HS-5 (cell line): Measurements from ENCODE around the gene LPCAT1.
"Not testable (repeated sequence)": the region's sequence is repeated elsewhere in the genome, so short reads cannot be mapped to it uniquely, and the experiment has no call there.

Source experiments
- DNase-seq: peaks from one replicate; pipeline ENCODE4 v3.0.0-alpha.2; 2012; ENCODE audit warnings: low read depth

LPCAT1 gene, protein sequence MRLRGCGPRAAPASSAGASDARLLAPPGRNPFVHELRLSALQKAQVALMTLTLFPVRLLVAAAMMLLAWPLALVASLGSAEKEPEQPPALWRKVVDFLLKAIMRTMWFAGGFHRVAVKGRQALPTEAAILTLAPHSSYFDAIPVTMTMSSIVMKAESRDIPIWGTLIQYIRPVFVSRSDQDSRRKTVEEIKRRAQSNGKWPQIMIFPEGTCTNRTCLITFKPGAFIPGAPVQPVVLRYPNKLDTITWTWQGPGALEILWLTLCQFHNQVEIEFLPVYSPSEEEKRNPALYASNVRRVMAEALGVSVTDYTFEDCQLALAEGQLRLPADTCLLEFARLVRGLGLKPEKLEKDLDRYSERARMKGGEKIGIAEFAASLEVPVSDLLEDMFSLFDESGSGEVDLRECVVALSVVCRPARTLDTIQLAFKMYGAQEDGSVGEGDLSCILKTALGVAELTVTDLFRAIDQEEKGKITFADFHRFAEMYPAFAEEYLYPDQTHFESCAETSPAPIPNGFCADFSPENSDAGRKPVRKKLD

DNA sequence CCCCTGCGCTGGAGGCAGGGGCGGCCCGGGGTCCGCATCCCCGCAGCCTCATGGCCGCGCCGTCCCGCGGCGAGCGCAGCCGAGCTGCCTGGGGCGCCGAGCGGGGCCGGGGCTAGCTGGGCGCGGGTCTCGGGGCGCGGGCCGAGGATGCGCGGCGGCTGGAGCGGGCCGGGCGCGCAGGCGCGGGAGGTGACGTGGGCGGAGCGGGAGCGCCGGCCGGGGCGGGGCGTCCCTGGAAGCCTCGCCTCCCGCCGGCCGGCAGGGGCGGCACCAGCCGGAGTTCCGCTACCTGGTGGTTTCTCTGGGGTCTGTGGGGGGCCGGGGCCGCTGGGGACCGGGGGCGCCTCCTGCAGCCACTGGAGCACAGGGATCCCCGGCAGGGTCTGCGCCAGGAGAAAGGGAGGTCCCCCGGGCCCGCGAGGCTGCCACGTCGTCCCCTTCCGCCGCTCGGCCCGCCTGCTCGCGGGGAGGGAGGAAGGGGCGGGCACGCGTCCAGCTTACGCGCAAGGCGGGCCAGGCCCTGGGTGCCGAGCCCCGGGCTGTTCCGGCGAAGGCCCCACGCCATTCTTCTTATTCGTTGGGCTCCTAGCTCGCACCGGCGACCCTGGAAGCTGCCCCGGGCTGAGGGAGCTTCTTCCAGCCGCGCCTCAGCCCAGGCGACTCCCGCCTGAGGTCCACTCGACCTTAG lies at the start of gene LPCAT1:
Gene LPCAT1, minus strand, starts transcription at position 168 of the 688 bp plus-strand sequence. Its CDS starts 116 bp downstream, at position 52.
- DNase-seq = peak; percentile 28

DNA sequence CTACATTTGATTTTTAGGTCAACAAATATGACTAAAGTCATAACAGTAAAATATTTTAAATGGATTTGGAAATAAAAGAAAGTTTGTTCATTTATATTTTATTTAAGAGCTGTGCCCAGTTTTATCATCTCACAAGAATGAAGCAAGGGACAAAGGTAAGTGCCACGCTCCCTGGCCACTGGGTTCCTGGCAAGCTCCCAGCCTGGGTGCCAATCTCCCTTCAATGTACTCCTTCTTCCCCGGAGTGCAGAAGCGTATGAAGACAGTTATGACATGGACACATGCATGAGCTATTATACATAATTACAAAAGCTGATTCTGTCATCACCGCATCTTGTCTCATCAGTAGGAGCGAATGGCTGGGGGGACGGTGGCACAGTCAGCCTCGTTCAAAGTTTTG lies 48.1 kb upstream of the LPCAT1 start:
- not testable (repeated sequence) for DNase-seq

- no peak for DNase-seq
Measured at GRCh38 chr5:1570975-1571374, 47.2 kb upstream of the LPCAT1 start.

GRCh38 chr5:1568201-1568979 lies 44.6 kb upstream of the LPCAT1 start:
- peak; percentile 87 for DNase-seq

- not testable (repeated sequence) for DNase-seq
Measured at GRCh38 chr5:1567527-1568200, 43.9 kb upstream of the LPCAT1 start.

DNA sequence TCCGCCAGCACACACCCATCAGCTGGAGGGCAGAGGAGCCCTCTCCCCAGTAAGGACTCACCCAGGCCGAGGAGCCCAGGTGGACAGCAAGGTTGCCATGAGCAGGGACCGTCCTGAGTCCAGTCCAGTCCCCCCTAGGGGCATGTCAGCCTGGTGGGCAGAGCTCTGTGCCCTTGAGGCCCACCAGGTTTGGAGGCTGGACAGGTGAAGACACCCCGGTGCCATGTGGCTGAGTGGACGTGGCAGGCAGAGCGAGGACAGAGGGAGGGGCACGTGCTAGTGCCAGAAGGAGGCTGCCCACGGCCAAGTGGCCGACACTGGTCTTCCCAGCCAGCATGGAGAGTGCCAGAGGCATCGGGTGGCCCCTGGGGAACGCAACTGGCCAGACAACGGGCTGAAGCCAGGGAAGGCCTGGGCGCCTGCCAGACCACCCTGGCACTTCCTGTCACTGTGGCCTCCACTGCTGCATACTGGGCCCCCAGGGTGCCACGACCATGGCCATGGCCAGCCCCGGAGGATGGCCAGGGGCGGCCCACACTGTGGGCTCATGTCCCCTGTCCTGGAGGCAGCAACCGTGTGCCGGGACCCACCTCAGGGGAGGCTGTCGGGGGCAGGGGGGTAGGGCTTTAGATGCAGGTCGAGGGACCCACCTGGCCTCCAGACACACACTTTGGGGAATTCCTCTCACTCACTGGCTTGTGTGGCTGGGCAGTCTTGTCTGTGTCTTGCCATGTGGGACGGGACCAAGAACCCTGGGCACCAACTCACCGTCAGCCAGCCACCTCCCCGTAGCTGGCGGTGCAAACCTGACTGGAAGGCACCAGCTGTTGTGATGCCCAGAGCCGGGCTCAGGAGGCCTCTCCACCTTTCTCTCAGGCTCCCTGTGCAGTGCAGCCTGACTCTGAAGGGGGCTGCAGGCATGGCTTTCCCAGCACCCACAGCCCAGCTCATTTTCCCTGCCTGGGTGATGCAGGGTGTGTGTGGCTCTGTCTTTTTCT lies 42.3 kb upstream of the LPCAT1 start:
- DNase-seq = no peak

GRCh38 chr5:1564824-1565736 lies 41.3 kb upstream of the LPCAT1 start:
- no peak for DNase-seq

DNA sequence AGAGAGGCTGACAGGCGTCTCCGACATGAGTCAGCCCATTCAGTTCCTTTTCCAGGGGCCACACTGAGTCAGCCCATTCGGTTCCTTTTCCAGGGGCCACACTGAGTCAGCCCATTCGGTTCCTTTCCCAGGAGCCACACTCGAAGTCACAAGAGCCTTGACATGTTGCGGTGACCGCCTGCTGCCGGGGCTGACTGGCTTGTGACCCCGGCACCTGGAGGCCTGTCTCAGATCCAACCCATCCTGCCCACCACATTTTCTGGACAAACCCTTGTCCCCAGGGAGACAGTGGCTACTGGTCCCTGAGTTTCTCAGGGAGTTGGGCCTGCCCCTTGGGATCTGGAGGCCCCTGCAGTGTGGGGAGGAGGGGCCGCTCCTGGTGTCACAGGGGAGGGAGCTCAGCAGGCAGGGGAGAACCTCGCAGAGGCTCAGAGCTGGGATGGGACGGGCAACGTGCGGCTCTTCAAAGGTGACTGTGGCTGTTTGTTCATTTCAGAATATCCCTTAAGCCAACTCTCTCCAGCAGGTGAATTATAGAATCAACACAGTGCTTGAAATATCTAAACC lies 40.5 kb upstream of the LPCAT1 start:
- DNase-seq = no peak

DNA sequence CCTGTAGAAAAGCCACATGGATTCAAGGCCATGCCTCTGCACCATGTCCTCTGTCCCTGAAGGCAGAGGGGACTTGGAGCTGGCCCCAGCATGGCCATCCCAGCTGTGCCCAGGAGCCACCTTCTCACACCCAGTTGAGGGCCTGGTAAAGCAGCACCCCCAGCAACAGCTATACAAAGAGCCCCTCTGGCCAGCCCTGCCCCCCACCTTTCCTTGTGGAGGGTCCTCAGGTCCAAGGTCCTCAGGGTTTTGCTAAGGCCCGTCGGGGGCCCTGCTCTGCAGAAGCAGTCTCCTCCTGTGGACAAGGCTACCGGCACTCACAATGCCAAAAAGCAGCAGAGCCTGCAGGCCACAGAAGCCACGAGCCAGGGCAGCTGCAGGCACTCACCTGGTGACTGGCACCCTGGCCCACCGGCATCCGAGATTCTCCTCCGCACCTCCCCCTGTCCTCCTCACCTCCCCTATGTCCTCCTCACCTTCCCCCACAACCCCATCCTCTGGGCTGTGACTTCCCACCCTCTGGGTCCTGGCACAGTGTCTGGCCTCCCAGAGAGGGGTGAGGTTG lies 39.9 kb upstream of the LPCAT1 start:
- DNase-seq = no peak

DNA sequence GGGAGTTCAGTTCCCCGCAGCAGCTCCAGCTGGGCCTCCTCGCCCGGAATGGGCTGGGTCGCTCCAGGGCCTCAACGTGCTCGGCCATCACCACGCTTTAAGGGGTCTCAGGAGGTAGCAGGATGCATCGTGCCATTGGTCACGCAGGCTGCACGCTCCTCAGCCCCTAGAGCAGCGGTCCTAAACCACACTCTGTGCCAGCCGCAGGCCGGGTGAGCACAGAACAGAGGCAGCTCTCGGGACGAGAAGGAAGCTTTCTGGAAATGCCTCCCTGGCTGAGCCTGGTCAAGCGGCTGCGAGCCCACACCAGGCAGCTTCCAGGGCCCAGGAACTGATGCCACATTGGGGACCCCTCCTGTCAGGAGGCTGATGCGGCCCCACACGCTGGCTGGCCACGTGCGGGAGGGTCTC lies 39.3 kb upstream of the LPCAT1 start:
- DNase-seq = no peak

- no peak for DNase-seq
Measured at GRCh38 chr5:1562599-1562998, 38.8 kb upstream of the LPCAT1 start.

- no peak for DNase-seq
Measured at GRCh38 chr5:1561402-1561929, 37.7 kb upstream of the LPCAT1 start.

DNA sequence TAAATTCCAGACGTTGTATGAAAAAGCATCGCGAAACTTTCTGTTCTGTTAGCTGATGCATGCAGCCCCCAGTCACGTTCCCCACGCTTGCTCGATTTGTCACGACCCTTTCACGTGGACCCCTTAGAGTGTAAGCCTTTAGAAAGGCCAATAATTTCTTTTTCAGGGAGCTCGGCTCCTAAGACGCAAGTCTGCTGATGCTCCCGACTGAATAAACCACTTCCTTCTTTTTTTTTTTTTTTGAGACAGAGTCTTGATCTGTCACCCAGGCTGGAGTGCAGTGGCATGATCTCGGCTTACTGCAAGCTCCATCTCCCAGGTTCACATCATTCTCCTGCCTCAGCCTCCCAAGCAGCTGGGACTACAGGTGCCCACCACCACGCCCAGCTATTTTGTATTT lies 36.7 kb upstream of the LPCAT1 start:
- DNase-seq = not testable (repeated sequence)

- DNase-seq = no peak
Measured at GRCh38 chr5:1558944-1559343, 35.2 kb upstream of the LPCAT1 start.

- no peak for DNase-seq
Measured at GRCh38 chr5:1557114-1557873, 33.5 kb upstream of the LPCAT1 start.

DNA sequence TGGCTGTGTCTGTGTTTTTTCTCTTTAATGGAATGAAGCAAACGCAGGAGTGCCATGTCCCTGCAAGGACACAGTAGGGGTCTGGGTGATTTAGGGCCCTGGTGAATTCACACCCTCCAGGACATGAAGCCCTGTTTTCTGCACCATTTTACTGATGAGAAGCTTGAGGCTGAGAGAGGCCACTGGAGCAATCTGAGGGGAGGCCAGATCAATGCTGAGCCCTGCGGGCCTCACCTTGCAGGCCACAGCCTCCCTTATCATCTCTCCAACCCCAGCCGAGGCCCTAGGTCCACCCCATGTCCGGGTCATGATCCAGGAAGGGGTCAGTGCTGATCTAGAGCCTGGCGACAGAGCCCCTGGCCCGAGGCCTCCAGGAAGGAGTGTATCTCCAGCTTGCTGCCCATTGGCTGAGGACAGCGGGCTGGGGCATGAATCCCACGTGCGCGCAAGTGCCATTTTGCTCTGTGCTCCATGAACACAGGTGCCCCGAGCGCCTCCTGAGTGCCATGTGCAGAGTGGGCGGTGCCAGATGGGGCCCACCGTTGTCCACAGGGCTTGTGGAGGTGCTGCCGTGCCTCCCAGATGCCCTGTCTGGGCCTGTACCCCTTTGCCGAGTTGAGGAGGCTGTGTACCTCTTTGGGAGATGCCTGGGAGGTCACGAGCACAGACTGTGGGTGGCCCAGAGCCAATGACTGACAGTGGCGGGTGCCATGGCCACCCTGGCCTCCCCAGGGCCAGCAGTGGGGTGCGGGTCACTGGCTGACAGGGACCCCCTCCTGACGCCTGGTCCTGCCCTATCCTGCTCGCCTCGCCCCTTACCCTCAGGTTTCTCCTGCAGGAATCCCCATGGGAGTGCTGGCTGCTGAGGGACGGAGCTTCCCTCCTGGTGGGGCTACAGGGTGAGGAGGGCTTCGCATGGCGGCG lies 32.3 kb upstream of the LPCAT1 start:
- no peak for DNase-seq
